ENCODE measurements around the gene TMEM244. TPM values are rescaled to one million over a fixed set of nuclear protein-coding genes. Genes with fewer than 3 reads are reported as not detected.

TMEM244 gene
- total and polyA plus RNA-seq, 9 of the 15 experiments (the other 6 are each of a cell fraction or from before 2014, with no cell fraction given): not detected

DNA sequence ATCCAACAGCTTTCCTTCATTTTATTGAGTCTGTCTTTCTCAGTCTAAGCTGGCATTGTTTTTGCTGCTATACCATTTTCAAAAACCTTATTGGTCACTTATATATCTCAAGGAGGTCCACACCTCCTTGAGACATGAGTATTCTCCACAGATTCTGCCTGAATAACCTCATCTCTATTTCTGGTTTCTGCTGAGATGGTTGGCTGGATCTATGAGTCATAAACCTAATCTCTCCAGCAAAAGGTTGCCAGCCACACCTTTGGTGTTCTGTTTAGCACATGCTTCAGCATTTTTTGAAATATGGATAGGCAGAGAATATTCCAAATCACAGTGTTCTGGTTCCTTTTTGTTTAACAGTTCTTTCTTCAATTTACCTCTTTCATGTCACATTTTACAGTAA, 40.8 kb upstream of the TMEM244 start (continued):
- TF ChIP-seq, protein P1, sequence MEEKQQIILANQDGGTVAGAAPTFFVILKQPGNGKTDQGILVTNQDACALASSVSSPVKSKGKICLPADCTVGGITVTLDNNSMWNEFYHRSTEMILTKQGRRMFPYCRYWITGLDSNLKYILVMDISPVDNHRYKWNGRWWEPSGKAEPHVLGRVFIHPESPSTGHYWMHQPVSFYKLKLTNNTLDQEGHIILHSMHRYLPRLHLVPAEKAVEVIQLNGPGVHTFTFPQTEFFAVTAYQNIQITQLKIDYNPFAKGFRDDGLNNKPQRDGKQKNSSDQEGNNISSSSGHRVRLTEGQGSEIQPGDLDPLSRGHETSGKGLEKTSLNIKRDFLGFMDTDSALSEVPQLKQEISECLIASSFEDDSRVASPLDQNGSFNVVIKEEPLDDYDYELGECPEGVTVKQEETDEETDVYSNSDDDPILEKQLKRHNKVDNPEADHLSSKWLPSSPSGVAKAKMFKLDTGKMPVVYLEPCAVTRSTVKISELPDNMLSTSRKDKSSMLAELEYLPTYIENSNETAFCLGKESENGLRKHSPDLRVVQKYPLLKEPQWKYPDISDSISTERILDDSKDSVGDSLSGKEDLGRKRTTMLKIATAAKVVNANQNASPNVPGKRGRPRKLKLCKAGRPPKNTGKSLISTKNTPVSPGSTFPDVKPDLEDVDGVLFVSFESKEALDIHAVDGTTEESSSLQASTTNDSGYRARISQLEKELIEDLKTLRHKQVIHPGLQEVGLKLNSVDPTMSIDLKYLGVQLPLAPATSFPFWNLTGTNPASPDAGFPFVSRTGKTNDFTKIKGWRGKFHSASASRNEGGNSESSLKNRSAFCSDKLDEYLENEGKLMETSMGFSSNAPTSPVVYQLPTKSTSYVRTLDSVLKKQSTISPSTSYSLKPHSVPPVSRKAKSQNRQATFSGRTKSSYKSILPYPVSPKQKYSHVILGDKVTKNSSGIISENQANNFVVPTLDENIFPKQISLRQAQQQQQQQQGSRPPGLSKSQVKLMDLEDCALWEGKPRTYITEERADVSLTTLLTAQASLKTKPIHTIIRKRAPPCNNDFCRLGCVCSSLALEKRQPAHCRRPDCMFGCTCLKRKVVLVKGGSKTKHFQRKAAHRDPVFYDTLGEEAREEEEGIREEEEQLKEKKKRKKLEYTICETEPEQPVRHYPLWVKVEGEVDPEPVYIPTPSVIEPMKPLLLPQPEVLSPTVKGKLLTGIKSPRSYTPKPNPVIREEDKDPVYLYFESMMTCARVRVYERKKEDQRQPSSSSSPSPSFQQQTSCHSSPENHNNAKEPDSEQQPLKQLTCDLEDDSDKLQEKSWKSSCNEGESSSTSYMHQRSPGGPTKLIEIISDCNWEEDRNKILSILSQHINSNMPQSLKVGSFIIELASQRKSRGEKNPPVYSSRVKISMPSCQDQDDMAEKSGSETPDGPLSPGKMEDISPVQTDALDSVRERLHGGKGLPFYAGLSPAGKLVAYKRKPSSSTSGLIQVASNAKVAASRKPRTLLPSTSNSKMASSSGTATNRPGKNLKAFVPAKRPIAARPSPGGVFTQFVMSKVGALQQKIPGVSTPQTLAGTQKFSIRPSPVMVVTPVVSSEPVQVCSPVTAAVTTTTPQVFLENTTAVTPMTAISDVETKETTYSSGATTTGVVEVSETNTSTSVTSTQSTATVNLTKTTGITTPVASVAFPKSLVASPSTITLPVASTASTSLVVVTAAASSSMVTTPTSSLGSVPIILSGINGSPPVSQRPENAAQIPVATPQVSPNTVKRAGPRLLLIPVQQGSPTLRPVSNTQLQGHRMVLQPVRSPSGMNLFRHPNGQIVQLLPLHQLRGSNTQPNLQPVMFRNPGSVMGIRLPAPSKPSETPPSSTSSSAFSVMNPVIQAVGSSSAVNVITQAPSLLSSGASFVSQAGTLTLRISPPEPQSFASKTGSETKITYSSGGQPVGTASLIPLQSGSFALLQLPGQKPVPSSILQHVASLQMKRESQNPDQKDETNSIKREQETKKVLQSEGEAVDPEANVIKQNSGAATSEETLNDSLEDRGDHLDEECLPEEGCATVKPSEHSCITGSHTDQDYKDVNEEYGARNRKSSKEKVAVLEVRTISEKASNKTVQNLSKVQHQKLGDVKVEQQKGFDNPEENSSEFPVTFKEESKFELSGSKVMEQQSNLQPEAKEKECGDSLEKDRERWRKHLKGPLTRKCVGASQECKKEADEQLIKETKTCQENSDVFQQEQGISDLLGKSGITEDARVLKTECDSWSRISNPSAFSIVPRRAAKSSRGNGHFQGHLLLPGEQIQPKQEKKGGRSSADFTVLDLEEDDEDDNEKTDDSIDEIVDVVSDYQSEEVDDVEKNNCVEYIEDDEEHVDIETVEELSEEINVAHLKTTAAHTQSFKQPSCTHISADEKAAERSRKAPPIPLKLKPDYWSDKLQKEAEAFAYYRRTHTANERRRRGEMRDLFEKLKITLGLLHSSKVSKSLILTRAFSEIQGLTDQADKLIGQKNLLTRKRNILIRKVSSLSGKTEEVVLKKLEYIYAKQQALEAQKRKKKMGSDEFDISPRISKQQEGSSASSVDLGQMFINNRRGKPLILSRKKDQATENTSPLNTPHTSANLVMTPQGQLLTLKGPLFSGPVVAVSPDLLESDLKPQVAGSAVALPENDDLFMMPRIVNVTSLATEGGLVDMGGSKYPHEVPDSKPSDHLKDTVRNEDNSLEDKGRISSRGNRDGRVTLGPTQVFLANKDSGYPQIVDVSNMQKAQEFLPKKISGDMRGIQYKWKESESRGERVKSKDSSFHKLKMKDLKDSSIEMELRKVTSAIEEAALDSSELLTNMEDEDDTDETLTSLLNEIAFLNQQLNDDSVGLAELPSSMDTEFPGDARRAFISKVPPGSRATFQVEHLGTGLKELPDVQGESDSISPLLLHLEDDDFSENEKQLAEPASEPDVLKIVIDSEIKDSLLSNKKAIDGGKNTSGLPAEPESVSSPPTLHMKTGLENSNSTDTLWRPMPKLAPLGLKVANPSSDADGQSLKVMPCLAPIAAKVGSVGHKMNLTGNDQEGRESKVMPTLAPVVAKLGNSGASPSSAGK (IDR thresholded peaks at IDR 0.05): 0 out of 2 replicates have a peak, but pooled peaks have one; percentile 23
- TF ChIP-seq, protein P2, sequence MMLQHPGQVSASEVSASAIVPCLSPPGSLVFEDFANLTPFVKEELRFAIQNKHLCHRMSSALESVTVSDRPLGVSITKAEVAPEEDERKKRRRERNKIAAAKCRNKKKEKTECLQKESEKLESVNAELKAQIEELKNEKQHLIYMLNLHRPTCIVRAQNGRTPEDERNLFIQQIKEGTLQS (IDR thresholded peaks at IDR 0.05): peak; percentile 63
- TF ChIP-seq, protein P2 (CRISPR knock-in tag; conservative IDR thresholded peaks at IDR 0.05): no peak
- TF ChIP-seq XRCC5 (IDR thresholded peaks at IDR 0.05; ENCODE audit: low read depth, low read length) (no peak), ZNF282 (CRISPR knock-in tag; IDR thresholded peaks at IDR 0.05) (no peak), ZKSCAN8 (CRISPR knock-in tag; IDR thresholded peaks at IDR 0.05) (no peak), ATF7 (IDR thresholded peaks at IDR 0.05) (no peak), L3MBTL2 (IDR thresholded peaks at IDR 0.05) (no peak; the same call in 1 of the 2 replicates), ZNF717 (CRISPR knock-in tag; IDR thresholded peaks at IDR 0.05) (no peak), KDM4B (IDR thresholded peaks at IDR 0.05; ENCODE audit: borderline replicate concordance in 2 of 2, low read depth in 1 of 2) (no peak), ELK3 (CRISPR knock-in tag; IDR thresholded peaks at IDR 0.05) (no peak)

Data from K562 (cell line).